Spleen (tissue), 11 donors: ENCODE data around the gene PCNX2. TPM values are rescaled to one million over a fixed set of nuclear protein-coding genes. Genes with fewer than 3 reads are reported as not detected.

Source experiments
- DNase-seq: peaks from one replicate; pipeline ENCODE4 v3.0.0-alpha.2; 2020
- H3K27ac ChIP-seq, 8 donors: fragments of 200-600 bp; sonication (generic) in 7 of 8; 1 replicate in 4 of 8; 2 replicates in 4 of 8; pipeline versions ENCODE4 v1.5.0 to v1.8.0; 2016 to 2021; ENCODE audit warnings: inconsistent platforms in 4 of 8, mild to moderate bottlenecking in 4 of 8, moderate library complexity in 1 of 8
- H3K27me3 ChIP-seq, 7 donors: fragments of 200-600 bp; sonication (generic) in 6 of 7; replicated peaks in 1 of 7; 1 replicate in 4 of 7; 2 replicates in 3 of 7; pipeline versions ENCODE4 v1.5.0 to v1.8.0; 2016 to 2021; ENCODE audit warnings: inconsistent platforms in 3 of 7, mild to moderate bottlenecking in 1 of 7
- H3K36me3 ChIP-seq, 6 donors: fragments of 200-600 bp; sonication (generic) in 5 of 6; 1 replicate in 4 of 6; 2 replicates in 2 of 6; pipeline versions ENCODE4 v1.5.0 to v1.8.0; 2016 to 2021; ENCODE audit warnings: inconsistent platforms in 2 of 6
- H3K4me1 ChIP-seq, 6 donors: fragments of 200-600 bp; sonication (generic) in 5 of 6; 1 replicate in 3 of 6; 2 replicates in 3 of 6; pipeline versions ENCODE4 v1.5.0 to v1.8.0; 2016 to 2021; ENCODE audit warnings: inconsistent platforms in 3 of 6
- H3K4me3 ChIP-seq, 8 donors: fragments of 200-600 bp; sonication (generic) in 7 of 8; 1 replicate in 4 of 8; 2 replicates in 4 of 8; pipeline versions ENCODE4 v1.5.0 to v1.8.0; 2016 to 2021; ENCODE audit warnings: inconsistent platforms in 4 of 8, mild to moderate bottlenecking in 4 of 8, moderate library complexity in 2 of 8
- H3K9me3 ChIP-seq, 8 donors: fragments of 200-600 bp; sonication (generic) in 7 of 8; 1 replicate in 4 of 8; 2 replicates in 4 of 8; pipeline versions ENCODE4 v1.5.0 to v1.8.0; 2016 to 2021; ENCODE audit warnings: inconsistent platforms in 4 of 8
- POLR2A ChIP-seq, 3 donors: fragments of 450-650 bp; IDR thresholded peaks; one replicate each; pipeline ENCODE4 v1.5.1; 2017; ENCODE audit warnings: antibody characterized with exemption in 3 of 3, mild to moderate bottlenecking in 1 of 3
- POLR2AphosphoS5 ChIP-seq, 3 donors: sonication (generic); formaldehyde crosslinking; IDR thresholded peaks; one replicate each; pipeline ENCODE4 v1.5.1; 2017; ENCODE audit warnings: antibody characterized with exemption in 3 of 3
- WGBS, 5 donors: extraction: QIAGEN DNeasy Blood & Tissue Kit in 3 of 5; methylation state at CpG; one replicate each; pipeline versions ENCODE4 v1.1.5 to v1.1.7; 2013 to 2018; 5-methylcytosine and 5-hydroxymethylcytosine counted together
- intact Hi-C: fragments of 100-400 bp; cut with DNase I; formaldehyde crosslinking; loops from one replicate; pipeline ENCODE4 v1.15.0; 2023; ENCODE audit warnings: low total_unique reads
- polyA plus RNA-seq, 3 donors: library from polyadenylated mRNA; stranded (reverse); fragments of 200-250 nt; gene quantifications; one replicate each; pipeline ENCODE4 v1.2.1, GENCODE V29; 2013
- total RNA-seq, 7 donors: library from RNA; depleted of rRNA in 3 of 7; stranded (reverse); fragments of >200 nt in 3 of 7; fragmentation: NEBNext Ultra II Directional in 4 of 7; extraction: Animal tissue kit (Norgen Biotek cat#: 25700) in 4 of 7; gene quantifications; one replicate each; pipeline versions ENCODE4 v1.1.0 to v1.2.1, GENCODE V29; 2016 to 2021
- TF ChIP-seq, protein P1 (sequence below), 11 experiments: fragments of 200-600 bp in 7 of 11; fragments of 450-650 bp in 4 of 11; sonication (generic) in 4 of 11; IDR thresholded peaks in 8 of 11; conservative IDR thresholded peaks in 3 of 11; 1 replicate in 7 of 11; 2 replicates in 4 of 11; pipeline versions ENCODE4 v1.4.0 to v1.8.0; 2016 to 2021; ENCODE audit warnings: antibody characterized with exemption in 11 of 11, inconsistent platforms in 4 of 11, mild to moderate bottlenecking in 1 of 11
- donor health status: healthy with polysubstance abuse.
- donor health status: DM: no; HTN: no; CAD: no; lungs with moderate emphysema.
- donor health status: DM: no; HTN: no; CAD: no.
- donor health status: Bipolar disorder and iron deficiency.
- donor health status: healthy.
- donor health status: DM: no; HTN: no; CAD: no.
- donor health status: DM: yes; HTN: yes; CAD: no.

The PCNX2 gene
- total and polyA plus RNA-seq, 10 donors, result 4.0 to 26.5 (median 15.4) TPM

DNA sequence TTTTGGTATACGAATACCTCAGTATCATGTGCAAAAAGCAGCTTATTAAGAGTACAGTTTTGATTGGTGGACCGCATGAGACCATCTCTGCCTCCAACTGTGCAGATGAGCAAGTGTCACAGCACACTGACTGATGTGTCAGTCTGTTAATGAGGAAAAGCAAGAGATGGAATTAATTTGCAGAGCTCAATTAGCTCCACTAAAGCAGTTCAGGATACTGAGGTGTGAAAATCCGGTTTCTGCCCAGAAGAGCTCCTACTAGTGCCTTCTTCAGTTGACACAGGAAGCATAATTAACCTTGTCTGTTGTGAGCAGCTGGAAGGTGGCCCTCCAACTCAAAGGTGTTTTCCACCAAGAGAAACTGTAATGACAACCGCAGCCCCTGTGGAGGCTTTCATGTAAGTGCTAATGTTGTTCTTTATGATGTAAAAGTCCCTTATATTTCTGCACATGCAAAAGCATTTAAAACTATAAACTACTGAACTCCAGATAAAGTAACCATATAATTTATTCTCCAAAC lies 44.3 kb downstream of the PCNX2 start:
- intact Hi-C loops, result no loop called here
- Histone ChIP-seq H3K27me3 (no peaks in the 10 kb centered on the region), H3K9me3 (no peaks in the 10 kb centered on the region), H3K4me1 (peaks cover 0 to 8% (median 2%) of the 10 kb centered on the region in 6 donors), H3K27ac (no peak overlapping the region), H3K36me3 (peaks cover 0 to 27% (median 0%) of the 10 kb centered on the region in 6 donors), H3K4me3 (no peak overlapping the region)
- DNase-seq, result no peak
- TF ChIP-seq POLR2A (IDR thresholded peaks at IDR 0.05), result no peak
- TF ChIP-seq POLR2AphosphoS5 (IDR thresholded peaks at IDR 0.05), result no peak
- TF ChIP-seq, protein P1, sequence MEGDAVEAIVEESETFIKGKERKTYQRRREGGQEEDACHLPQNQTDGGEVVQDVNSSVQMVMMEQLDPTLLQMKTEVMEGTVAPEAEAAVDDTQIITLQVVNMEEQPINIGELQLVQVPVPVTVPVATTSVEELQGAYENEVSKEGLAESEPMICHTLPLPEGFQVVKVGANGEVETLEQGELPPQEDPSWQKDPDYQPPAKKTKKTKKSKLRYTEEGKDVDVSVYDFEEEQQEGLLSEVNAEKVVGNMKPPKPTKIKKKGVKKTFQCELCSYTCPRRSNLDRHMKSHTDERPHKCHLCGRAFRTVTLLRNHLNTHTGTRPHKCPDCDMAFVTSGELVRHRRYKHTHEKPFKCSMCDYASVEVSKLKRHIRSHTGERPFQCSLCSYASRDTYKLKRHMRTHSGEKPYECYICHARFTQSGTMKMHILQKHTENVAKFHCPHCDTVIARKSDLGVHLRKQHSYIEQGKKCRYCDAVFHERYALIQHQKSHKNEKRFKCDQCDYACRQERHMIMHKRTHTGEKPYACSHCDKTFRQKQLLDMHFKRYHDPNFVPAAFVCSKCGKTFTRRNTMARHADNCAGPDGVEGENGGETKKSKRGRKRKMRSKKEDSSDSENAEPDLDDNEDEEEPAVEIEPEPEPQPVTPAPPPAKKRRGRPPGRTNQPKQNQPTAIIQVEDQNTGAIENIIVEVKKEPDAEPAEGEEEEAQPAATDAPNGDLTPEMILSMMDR (IDR thresholded peaks at IDR 0.05 in 8 of 11, conservative IDR thresholded peaks at IDR 0.05 in 3 of 11), result no peak
- WGBS, 5 donors, result 83 to 94% (median 86%) methylated on average over 4 of the region's 4 CpGs

DNA sequence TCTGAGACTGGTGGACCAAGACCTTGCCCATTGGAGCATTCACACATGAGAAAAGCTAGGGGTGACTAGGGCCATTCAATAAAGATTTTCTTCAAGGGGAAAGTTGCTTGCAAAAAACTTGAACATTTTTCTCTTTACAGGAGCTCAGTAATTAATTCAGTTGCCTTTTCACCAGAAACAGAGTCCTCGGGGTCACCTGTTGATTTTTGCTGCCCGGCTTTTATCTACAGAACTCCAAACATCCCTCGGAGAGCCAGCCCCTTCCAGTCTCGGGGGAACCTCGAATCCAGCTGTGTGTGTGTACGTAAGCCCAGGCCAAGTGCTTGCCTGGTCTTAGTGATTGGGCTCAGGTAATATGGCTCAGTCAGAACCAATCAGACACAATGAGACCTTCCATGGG lies 47.5 kb downstream of the PCNX2 start:
- H3K9me3 ChIP-seq, result no peaks in the 10 kb centered on the region
- H3K4me3 ChIP-seq, result no peak overlapping the region
- intact Hi-C loops, result no loop called here
- TF ChIP-seq, protein P1 (IDR thresholded peaks at IDR 0.05 in 8 of 11, conservative IDR thresholded peaks at IDR 0.05 in 3 of 11), result no peak
- TF ChIP-seq POLR2A (IDR thresholded peaks at IDR 0.05) (no peak), POLR2AphosphoS5 (IDR thresholded peaks at IDR 0.05) (no peak)
- H3K27ac ChIP-seq, result no peak overlapping the region
- H3K27me3 ChIP-seq, result no peaks in the 10 kb centered on the region
- no peak for DNase-seq
- 95 to 100% (median 98%) methylated on average over 6 of the region's 6 CpGs for WGBS, 5 donors
- peaks cover 0 to 14% (median 5%) of the 10 kb centered on the region in 6 donors for H3K4me1 ChIP-seq
- peaks cover 0 to 27% (median 0%) of the 10 kb centered on the region in 6 donors for H3K36me3 ChIP-seq

DNA sequence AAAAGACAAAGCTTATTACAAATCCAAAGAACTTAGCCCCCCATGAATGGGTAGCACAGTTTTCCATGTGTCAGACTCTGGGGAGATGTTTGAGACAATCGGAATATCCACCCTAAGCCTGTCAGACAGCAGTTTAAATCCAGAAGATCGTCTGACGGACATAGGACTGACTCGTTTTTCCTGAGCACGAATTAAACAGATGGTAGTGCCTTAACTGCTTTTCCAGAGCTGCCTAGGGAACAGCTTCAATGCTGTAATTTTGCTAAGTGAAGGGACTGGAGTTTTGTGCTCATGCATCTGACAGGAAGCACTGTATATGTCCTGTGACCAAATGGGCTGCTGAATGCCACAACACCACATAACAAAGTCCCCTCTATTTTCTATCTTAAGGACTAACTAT lies 48.6 kb downstream of the PCNX2 start:
- no peak overlapping the region for H3K4me3 ChIP-seq
- peaks cover 0 to 23% (median 0%) of the 10 kb centered on the region in 6 donors for H3K36me3 ChIP-seq
- 84 to 95% (median 92%) methylated on average over 5 of the region's 5 CpGs for WGBS, 5 donors
- H3K4me1 ChIP-seq, result peaks cover 2 to 16% (median 7%) of the 10 kb centered on the region in 6 donors
- no peaks in the 10 kb centered on the region for H3K9me3 ChIP-seq
- no peaks in the 10 kb centered on the region for H3K27me3 ChIP-seq
- H3K27ac ChIP-seq, result no peak overlapping the region
- intact Hi-C loops, result no loop called here
- no peak for TF ChIP-seq POLR2AphosphoS5 (IDR thresholded peaks at IDR 0.05)
- DNase-seq, result no peak

DNA sequence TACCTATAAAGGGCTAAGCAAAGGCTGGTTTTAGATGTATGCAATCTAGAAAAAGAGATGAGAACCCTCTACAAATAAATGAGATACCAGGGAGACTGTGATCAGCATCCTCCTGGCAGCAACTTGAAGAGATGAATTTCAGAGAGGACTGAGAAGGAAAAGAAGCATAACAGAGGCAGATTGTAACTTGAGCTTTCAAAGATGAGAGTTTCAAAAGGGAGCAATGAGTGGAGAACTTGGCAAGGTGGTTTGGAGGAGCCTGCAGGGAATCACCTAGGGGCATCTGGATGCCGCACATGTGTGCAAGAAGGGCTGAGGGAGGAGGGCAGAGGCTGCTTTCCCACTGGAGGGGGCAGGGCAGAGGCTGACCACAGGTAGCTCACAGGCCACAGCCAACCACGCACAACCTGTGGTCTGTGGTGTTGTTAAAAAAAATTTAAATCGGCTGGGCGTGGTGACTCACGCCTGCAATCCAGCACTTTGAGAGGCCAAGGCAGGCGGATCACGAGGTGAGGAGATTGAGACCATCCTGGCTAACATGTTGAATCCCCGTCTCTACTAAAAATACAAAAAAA lies 50.2 kb downstream of the PCNX2 start:
- intact Hi-C loops, result no loop called here
- TF ChIP-seq, protein P1 (IDR thresholded peaks at IDR 0.05 in 8 of 11, conservative IDR thresholded peaks at IDR 0.05 in 3 of 11), result no peak
- TF ChIP-seq POLR2A (IDR thresholded peaks at IDR 0.05) (no peak), POLR2AphosphoS5 (IDR thresholded peaks at IDR 0.05) (no peak)
- H3K9me3 ChIP-seq, result no peaks in the 10 kb centered on the region
- no peak for DNase-seq
- no peak overlapping the region for H3K4me3 ChIP-seq
- WGBS, 5 donors, result 66 to 86% (median 81%) methylated on average over 8 of the region's 8 CpGs
- H3K36me3 ChIP-seq, result peaks cover 0 to 12% (median 0%) of the 10 kb centered on the region in 6 donors
- no peaks in the 10 kb centered on the region for H3K27me3 ChIP-seq
- peaks cover 2 to 32% (median 12%) of the 10 kb centered on the region in 6 donors for H3K4me1 ChIP-seq
- H3K27ac ChIP-seq, result no peak overlapping the region
